Measurements from ENCODE around the gene TAS2R14. TPM values are rescaled to one million over a fixed set of nuclear protein-coding genes. Genes with fewer than 3 reads are reported as not detected.
A peak's percentile ranks its signal among the peaks of the same experiment; 100 is the strongest.

The TAS2R14 gene
- total RNA-seq, 1 donor from 2014 or later = 2.4 TPM

GRCh38 chr12:10957741-10958140 is 18.7 kb upstream of the TAS2R14 start:
- no peak overlapping the region for H3K27ac Mint-ChIP-seq (ENCODE audit: unreplicated experiment)
- H3K4me1 Mint-ChIP-seq (ENCODE audit: low read depth) = peaks cover 13% of the 10 kb centered on the region
- DNase-seq (ENCODE audit: low spot score) = no peak
- H3K4me3 Mint-ChIP-seq (ENCODE audit: unreplicated experiment) = no peak overlapping the region
- peaks cover 40% of the 10 kb centered on the region for H3K9me3 Mint-ChIP-seq (ENCODE audit: low read depth)
- peaks cover 17% of the 10 kb centered on the region for H3K36me3 Mint-ChIP-seq (ENCODE audit: low read depth)
- TF ChIP-seq CTCF (IDR thresholded peaks at IDR 0.05) = no peak
- H3K27me3 Mint-ChIP-seq (ENCODE audit: low read depth) = no peaks in the 10 kb centered on the region

- H3K36me3 Mint-ChIP-seq (ENCODE audit: low read depth) = peaks cover 14% of the 10 kb centered on the region
- H3K27ac Mint-ChIP-seq (ENCODE audit: unreplicated experiment) = peak overlapping the region; percentile 20
- no peak for DNase-seq (ENCODE audit: low spot score)
- TF ChIP-seq CTCF (IDR thresholded peaks at IDR 0.05) = no peak
- H3K27me3 Mint-ChIP-seq (ENCODE audit: low read depth) = no peaks in the 10 kb centered on the region
- peaks cover 15% of the 10 kb centered on the region for H3K4me1 Mint-ChIP-seq (ENCODE audit: low read depth)
- no peak overlapping the region for H3K4me3 Mint-ChIP-seq (ENCODE audit: unreplicated experiment)
- peaks cover 41% of the 10 kb centered on the region for H3K9me3 Mint-ChIP-seq (ENCODE audit: low read depth)
Observed at GRCh38 chr12:10956085-10956484, 17.0 kb upstream of the TAS2R14 start.

- DNase-seq (ENCODE audit: low spot score) = no peak
- no peak overlapping the region for H3K27ac Mint-ChIP-seq (ENCODE audit: unreplicated experiment)
- peaks cover 53% of the 10 kb centered on the region for H3K9me3 Mint-ChIP-seq (ENCODE audit: low read depth)
- peaks cover 22% of the 10 kb centered on the region for H3K36me3 Mint-ChIP-seq (ENCODE audit: low read depth)
- H3K4me1 Mint-ChIP-seq (ENCODE audit: low read depth) = peaks cover 15% of the 10 kb centered on the region
- H3K27me3 Mint-ChIP-seq (ENCODE audit: low read depth) = no peaks in the 10 kb centered on the region
- H3K4me3 Mint-ChIP-seq (ENCODE audit: unreplicated experiment) = no peak overlapping the region
- TF ChIP-seq CTCF (IDR thresholded peaks at IDR 0.05) = no peak
Observed at GRCh38 chr12:10952645-10953044, 13.6 kb upstream of the TAS2R14 start.

- Mint-ChIP-seq H3K4me3 (ENCODE audit: unreplicated experiment) (no peak overlapping the region), H3K27me3 (ENCODE audit: low read depth) (no peaks in the 10 kb centered on the region), H3K27ac (ENCODE audit: unreplicated experiment) (no peak overlapping the region), H3K9me3 (ENCODE audit: low read depth) (peaks cover 47% of the 10 kb centered on the region), H3K36me3 (ENCODE audit: low read depth) (peaks cover 22% of the 10 kb centered on the region), H3K4me1 (ENCODE audit: low read depth) (no peaks in the 10 kb centered on the region)
- no peak for DNase-seq (ENCODE audit: low spot score)
- TF ChIP-seq CTCF (IDR thresholded peaks at IDR 0.05) = no peak
Observed at GRCh38 chr12:10943167-10943566, 4.1 kb upstream of the TAS2R14 start.

GRCh38 chr12:10941916-10942607 is 3.0 kb upstream of the TAS2R14 start:
- DNase-seq (ENCODE audit: low spot score) = no peak
- Mint-ChIP-seq H3K4me3 (ENCODE audit: unreplicated experiment) (no peak overlapping the region), H3K9me3 (ENCODE audit: low read depth) (peaks cover 36% of the 10 kb centered on the region), H3K36me3 (ENCODE audit: low read depth) (peaks cover 13% of the 10 kb centered on the region), H3K4me1 (ENCODE audit: low read depth) (no peaks in the 10 kb centered on the region), H3K27me3 (ENCODE audit: low read depth) (no peaks in the 10 kb centered on the region), H3K27ac (ENCODE audit: unreplicated experiment) (no peak overlapping the region)
- no peak for TF ChIP-seq CTCF (IDR thresholded peaks at IDR 0.05)

All from chondrocyte (in vitro differentiated cells).